Left forelimb (tissue), 1 donor: ENCODE measurements around the gene PRRT3.
"Not testable (repeated sequence)": the region's sequence is repeated elsewhere in the genome, so short reads cannot be mapped to it uniquely, and the experiment has no call there.

ENCODE experiments used
- DNase-seq: peaks from one replicate; pipeline ENCODE4 v3.0.0-alpha.2; 2018; ENCODE audit warnings: low spot score

PRRT3 gene

DNA sequence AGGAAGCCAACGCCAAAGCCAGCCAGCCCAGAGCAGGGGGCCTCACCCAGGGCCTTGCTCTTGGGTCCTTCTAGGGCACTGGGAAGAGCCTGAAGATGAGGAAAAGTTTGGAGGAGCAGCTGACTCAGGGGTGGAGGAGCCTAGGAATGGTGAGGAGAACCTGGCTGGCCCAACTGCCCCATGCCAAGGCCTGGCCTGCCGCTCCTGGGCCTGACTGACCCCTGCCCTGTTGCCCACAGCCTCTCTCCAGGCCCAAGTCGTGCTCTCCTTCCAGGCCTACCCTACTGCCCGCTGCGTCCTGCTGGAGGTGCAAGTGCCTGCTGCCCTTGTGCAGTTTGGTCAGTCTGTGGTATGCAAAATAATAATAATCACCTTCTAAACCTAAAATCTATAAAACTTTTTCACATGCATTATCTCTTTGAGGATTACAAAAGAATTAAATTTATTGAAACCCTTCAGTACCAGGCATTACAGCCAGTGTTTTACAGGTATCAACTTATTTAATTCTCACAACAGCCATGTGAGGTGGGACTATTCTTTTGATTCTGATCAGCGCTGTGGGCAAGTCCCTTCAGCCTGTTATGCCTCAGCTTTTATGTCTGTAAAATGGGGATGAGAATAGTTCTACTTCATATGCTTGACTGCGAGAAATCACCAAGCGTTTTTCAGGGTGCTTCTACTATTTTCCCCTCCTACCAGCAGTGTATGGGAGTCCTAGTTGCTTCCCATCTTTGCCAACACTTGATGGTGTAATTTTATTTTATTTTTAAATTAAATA is 33.8 kb downstream of the PRRT3 start:
- DNase-seq = no peak

DNA sequence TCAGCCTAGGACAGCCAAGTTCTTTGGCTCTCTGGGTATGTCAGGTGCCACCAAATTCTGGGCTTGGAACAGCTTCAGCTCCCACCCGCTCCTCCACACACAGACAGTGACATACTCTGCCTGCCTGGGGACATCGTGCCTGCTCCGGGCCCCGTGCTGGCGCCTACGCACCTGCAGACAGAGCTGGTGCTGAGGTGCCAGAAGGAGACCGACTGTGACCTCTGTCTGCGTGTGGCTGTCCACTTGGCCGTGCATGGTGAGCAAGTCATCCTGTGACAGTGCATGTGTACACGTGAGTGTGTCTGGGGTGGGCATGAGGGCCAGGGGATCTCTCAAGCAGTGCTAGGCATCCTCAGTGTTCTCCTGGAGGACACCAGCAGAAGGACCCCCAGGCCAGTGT is 34.4 kb downstream of the PRRT3 start:
- DNase-seq = no peak

DNA sequence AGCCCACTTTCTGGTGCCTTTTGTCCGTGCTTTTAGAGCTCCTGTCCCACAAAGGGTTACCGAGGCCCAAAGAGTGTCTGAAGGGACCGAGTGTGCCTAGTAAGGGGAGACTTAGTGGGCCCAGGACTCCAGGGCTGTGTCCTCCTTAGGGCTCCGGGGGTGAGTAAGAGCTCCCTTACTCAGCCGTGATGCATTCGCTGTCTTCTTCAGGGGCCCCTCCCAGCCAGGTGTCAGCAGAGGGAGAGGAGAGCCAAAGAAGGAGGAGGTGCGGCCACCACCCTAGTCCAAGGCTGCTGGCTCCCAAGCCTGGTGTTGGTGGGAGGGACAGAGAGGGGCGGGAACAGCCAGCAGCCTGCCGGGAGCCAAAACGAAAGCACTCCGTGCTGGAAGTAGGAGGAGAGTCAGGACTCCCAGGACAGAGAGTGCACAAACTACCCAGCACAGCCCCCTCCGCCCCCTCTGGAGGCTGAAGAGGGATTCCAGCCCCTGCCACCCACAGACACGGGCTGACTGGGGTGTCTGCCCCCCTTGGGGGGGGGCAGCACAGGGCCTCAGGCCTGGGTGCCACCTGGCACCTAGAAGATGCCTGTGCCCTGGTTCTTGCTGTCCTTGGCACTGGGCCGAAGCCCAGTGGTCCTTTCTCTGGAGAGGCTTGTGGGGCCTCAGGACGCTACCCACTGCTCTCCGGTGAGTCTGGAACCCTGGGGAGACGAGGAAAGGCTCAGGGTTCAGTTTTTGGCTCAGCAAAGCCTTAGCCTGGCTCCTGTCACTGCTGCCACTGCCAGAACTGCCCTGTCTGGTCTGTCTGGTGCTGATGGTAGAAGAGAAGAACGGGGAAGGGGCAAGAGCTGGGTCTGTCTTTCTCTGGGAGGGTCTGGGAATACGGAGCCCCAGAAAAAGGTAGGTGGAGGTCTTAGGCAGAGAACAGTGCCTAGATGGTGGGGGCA is 35.2 kb downstream of the PRRT3 start, which contains the start of gene IL17RC:
Gene IL17RC, plus strand, starts transcription at position 365 of the 947 bp plus-strand sequence. Its CDS starts 218 bp downstream, at position 583.
- peak; percentile 94 for DNase-seq

DNA sequence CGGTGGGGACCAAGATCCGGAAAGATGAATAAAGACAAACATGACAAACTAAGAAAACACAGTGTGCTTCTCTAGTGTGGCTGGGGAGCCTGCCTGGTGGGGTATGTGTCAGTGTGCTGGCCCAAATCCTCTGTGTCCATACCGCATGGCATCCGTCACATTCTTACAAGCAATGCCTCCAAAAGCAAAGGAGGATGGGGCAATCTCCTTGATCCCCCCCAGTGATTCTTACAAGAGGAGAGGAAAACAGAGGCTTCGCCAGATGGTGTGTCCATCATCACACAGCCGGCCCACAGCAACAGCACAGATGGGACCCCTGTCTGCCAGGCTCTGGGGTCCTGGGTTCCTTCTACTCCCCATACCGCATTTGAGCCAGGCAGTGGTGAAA is 35.9 kb downstream of the PRRT3 start:
- no peak for DNase-seq

DNA sequence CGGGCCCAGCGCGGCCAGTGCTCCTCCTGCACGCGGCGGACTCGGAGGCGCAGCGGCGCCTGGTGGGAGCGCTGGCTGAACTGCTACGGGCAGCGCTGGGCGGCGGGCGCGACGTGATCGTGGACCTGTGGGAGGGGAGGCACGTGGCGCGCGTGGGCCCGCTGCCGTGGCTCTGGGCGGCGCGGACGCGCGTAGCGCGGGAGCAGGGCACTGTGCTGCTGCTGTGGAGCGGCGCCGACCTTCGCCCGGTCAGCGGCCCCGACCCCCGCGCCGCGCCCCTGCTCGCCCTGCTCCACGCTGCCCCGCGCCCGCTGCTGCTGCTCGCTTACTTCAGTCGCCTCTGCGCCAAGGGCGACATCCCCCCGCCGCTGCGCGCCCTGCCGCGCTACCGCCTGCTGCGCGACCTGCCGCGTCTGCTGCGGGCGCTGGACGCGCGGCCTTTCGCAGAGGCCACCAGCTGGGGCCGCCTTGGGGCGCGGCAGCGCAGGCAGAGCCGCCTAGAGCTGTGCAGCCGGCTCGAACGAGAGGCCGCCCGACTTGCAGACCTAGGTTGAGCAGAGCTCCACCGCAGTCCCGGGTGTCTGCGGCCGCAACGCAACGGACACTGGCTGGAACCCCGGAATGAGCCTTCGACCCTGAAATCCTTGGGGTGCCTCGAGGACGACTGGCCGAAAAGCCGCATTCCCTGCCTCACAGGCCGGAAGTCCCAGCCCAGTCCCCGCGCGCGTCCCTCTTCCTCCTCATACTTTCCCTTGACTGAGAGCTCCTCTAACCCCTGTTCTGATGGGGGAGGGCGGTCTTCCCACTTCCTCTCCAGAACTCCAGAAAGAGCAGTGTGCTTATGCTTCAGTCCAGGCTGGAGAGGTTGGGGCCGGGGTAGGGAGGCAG is 36.7 kb downstream of the PRRT3 start:
- peak; percentile 85 for DNase-seq

DNA sequence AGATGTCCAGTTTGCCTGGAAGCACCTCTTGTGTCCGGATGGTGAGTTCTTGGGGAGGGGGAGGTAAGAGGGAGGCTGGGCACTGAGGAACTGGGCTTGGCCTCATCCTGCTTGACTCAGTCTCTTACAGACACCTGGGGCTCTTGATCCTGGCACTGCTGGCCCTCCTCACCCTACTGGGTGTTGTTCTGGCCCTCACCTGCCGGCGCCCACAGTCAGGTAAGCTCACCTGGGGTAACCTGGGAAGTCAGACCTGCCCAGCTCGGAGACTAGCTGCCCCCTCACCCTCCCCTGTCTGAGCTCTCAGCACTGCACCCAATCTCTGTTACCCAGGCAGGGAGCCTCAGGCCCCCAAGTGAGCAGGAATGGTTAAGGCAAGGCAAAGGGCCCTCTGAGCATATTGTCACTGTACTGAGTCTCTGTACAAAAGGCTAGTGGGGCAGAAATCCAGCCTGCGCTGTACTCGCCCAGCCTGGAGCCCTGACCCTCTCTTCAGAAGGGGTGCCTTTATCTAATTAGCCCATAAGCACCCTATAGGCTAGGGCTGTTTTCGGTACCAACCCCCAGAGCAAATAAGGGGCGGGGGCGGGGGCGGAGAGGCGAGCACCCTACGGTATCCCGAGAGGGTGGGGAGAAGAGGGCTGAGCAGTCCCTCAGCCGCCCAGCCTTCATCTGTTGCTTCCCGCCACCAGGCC is 37.5 kb downstream of the PRRT3 start:
- DNase-seq = no peak

DNA sequence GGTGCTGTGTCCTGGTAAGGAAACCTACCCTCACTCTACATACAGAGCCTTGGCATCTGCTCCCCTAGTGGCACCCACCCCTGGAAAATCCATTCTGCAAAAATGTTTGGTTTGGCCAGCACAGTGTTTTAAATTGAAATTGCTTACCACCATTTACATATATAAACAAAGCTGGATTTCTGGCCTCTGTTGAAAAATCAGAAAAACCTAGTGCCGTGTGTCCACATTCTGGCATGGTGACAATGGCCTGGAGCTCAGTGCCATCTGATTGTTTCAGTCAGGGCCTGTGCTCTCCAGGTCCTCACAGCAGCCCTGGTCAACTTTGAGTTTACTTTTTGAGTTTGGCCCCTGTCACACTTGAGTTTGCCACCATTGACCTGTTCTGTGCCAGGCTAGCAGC is 38.2 kb downstream of the PRRT3 start:
- no peak for DNase-seq

DNA sequence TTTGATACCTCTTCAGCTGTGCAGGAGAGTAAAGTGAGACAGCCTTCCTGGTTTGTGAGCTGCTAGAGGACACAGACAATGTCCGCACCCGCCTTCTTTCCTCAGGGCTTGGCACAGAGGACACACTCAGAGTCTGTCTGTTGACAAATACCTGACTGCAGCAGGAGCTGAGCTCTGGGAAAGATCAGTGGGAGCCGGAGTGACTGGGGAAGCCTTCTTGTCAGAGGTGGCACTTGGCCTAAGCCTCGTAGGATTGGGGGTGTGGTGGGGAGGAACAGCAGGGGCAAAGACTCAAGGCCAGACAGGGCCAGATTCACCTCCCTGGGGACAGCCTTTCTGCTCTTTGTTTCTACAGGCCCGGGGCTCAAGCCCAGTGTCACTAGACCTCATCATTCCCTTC is 38.6 kb downstream of the PRRT3 start:
- DNase-seq = no peak

DNA sequence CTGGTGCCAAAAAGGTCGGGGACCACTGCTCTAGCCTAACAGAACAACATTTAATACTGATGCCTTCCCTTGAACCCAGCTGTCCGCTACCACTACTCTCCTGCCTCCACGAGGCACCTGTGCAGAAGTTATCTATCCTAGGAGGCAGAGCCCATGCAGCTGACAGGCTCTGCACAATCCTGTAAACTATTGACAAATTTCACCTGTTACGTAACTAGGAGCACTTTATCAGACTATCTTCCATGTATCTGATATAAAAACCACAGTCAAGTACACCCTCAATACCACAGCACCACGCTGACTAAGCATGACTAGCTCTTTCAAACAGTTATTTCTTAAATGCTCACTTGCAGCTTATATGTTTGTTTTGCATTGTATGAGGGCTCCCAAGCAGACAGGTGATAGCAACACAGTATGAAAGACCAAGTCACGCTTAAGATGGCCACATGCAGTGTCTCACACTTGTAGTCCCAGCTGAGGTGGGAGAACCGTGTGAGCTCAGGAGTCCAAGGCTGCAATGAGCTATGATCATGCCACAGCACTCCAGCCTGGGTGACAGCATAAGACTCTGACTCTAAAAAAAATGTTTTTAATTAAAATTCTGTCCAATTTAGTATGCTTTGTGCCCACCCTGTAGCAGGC is 39.8 kb downstream of the PRRT3 start:
- DNase-seq = no peak

DNA sequence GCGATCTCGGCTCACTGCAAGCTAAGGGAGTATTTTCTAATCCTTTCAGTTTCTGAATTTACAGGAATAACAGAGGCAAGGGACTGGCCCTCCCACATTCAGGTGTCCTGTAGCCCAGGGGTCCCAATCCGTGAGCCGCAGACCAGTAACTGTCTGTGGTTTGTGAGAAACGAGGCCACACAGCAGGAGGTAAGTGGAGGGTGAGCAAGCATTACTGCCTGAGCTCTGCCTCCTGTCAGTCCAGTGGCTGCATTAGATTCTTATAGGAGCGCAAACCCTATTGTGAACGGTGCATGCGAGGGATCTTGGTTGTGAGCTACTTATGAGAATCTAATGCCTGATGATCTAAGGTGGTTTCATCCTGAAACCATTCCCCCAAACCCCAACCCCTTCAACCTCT is 40.3 kb downstream of the PRRT3 start:
- no peak for DNase-seq

DNA sequence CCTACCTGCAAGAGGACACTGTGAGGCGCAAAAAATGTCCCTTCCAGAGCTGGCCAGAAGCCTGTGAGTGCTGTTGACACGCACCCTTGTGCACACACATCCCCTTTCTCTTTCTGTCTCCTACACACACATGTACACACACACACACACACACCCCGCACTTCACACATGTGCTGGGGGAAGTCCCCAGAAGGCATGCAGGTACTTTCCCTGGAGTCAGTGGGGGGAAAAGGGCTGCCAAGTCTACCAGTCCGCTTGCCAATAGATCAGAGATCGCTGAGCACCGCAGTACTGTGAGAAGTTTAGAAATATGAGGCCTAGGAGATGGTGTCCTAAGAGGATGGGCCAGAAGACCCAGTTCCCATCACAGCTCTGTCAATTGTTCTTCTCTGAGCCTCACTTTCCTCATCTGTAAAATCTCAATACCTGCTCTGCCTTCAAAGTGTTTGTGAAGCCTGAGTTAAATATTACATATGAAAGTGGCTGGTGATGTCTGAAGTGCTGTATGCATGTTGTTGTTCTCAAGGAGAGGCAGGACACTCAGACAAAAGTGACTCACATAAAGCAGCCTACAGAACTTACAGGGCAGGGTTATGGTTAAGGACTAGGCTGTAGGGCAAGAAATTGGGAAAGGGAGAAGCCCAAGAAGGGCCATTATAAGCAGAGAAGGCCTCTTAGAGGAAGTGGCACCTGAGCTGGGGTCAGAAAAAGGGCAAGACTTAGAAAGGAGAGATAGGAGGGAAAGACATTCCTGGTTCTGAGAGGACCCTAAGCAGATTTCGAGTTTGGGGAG is 42.8 kb downstream of the PRRT3 start:
- no peak for DNase-seq

DNA sequence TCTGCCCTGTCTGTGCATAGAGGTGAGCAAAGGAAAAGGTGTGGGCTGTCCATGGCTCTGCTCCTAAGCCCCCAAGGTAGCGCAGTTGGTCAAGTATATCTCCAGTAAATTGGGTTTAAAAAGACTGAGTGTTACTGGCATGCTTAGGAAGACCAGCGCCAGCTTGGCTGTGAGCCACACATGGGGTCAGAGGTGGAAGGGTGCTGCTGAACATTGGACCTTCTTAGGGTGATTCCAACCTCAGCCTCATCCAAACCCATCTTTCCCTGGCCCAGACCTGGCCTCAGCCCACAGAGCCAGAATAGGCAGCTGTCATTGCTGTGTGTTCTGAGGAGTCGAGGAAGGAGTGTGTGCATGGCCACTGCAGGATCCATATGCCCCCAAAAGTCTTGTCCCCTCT is 43.9 kb downstream of the PRRT3 start:
- no peak for DNase-seq

DNA sequence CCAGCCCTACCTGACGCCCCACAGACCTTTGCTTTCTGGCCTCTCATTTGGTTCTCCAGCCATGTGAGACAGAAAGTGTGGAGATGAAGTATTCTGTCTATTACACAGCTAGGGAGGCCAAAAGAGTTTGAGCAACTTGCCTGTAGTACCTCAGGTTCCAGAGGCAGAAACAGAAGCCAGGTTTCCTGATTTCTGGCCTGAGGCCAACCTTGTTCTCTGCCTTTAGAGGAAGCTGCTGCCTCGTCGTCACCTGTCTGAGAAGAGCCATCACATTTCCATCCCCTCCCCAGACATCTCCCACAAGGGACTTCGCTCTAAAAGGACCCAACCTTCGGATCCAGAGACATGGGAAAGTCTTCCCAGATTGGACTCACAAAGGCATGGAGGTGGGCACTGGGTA is 45.7 kb downstream of the PRRT3 start:
- no peak for DNase-seq

DNA sequence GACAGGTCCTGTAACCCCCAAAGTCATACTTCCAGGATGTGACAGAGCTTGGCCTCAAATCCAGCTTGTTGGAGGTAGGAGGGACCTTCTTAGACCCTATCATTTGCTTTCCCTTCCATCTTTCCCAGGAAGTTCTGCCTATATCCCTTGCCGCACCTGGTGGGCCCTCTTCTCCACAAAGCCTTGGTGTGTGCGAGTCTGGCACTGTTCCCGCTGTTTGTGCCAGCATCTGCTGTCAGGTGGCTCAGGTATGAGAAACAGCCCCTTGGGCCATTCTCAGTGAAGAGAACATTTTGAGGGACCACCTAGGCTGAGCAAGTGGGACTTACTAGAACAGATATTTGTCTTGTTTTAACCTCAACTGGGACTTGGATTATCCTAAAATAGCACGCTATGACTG is 48.3 kb downstream of the PRRT3 start:
- no peak for DNase-seq

DNA sequence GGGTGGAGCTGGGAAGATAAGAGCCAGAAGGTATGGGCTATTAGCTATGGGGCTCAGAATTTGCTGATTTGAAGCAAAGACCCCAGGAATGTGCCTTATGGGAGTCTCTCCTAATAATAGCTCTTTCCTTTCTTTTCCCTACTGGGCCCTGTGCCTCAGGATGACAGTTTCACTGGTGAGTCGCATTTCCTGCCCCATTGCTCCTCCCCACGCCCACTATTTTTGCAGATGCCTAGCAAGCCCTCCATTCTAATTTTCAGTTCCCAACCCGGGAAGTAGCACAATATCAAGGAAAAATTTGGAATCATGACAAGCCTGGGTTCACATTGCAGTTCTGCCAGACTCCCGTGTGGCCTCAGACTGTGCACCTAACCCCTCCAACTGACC is 49.0 kb downstream of the PRRT3 start:
- no peak for DNase-seq

DNA sequence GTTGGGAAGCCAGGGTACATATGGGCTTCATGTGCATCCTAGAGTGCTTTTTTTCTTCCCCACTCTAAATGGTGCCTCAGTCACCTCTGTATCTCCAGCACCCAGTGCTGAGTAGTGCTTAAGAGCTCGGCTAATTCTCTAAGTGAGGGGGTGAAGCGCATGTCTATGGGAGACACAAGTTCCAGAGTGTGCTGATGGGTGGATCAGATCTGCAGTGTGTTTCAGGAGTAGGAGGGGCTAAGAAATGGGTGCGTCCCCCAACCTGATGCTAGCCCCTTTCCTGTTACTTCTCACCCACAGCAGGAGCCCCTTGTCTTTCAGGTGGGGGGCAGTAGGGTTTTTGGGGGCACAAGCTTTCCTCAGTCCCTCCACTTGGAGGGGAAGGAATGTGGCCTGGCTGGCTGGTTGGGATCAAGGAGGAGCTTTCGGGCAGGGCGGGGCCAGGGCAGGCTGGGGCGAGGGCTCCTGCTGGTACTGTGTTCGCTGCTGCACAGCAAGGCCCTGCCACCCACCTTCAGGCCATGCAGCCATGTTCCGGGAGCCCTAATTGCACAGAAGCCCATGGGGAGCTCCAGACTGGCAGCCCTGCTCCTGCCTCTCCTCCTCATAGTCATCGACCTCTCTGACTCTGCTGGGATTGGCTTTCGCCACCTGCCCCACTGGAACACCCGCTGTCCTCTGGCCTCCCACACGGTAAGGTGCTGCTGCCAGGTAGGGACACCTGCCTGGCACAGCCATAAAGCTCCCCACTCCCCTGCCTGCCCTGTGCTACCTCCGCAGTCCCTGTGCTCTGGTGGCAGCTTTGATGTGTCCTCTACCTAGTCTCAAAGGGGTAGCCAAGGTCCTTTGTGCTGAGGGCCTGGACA is 49.6 kb downstream of the PRRT3 start, which contains the start of gene IL17RE:
Gene IL17RE, plus strand, starts transcription at position 477 of the 866 bp plus-strand sequence. Its CDS starts 85 bp downstream, at position 562.
- no peak for DNase-seq

DNA sequence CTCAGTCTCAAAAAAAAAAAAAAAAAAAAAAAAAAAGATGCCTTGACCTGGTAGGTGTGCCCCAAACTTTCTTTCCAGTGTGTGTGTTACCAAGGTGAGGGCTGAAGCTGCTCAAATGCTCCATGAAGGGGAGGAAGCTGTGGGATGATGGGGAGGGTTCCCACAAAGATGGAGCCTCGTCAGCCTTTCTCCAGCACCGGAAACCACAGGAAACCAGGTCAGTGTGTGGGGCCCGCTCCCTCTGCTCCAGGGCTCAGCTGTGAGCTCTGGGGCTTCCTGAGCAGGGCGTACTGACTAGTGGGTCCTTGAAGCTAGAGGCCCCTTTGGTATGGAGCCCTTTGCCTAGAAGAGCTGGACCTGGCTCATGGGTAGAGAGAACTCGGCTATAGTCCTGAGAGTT is 50.2 kb downstream of the PRRT3 start:
- DNase-seq = no peak

DNA sequence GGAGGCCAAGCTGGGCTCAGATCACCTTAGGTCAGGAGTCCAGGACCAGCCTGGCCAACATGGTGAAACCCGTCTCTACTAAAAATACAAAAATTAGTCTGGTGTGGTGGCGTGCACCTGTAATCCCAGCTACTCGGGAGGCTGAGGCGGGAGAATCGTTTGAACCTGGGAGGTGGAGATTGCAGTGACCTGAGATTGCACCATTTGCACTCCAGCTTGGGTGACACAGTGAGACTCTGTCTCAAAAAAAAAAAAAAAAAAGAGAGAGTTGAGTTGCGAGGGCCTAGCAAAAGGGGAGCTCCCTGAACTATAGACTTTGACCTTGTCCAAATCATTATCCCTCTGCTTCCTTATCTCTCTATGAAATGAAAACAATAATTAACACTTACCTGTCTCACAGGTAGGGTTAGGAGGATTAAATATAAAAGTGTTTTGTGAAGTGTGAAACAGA is 51.2 kb downstream of the PRRT3 start:
- not testable (repeated sequence) for DNase-seq

DNA sequence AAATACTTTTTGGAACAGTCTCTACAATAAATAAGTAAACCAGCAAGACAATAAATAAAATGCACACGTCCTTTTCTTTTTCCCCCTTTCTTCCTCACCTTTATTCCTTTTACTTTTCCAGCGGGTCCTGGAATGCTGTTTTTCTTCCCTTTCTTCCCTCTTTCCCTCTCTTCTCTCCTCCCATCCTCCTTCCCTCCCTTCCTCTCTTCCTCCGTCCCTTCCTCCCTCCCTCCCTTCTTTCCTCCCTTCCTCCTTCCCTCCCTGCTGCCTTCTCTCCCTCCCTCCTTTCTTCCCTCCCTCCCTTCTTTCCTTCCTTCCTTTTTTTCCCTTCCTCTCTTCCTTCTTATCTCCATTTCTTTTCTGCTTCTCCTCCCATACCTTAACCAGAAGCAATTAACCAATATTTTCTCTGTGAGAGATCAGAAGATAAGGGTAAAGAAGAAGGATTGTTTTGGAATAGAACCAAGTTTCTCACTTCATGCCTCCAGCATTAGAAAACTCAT is 52.9 kb downstream of the PRRT3 start:
- DNase-seq = no peak
